NCI-H2029 treated with DMSO at 0.1 percent for 48 hours (cell line): ENCODE measurements around the gene RDM1.
"Not testable (repeated sequence)": the region's sequence is repeated elsewhere in the genome, so short reads cannot be mapped to it uniquely, and the experiment has no call there.

Experiments used
- DNase-seq: peaks from one replicate; lab custom pipeline; 2025; lab: John Stamatoyannopoulos, UW

RDM1 gene

DNA sequence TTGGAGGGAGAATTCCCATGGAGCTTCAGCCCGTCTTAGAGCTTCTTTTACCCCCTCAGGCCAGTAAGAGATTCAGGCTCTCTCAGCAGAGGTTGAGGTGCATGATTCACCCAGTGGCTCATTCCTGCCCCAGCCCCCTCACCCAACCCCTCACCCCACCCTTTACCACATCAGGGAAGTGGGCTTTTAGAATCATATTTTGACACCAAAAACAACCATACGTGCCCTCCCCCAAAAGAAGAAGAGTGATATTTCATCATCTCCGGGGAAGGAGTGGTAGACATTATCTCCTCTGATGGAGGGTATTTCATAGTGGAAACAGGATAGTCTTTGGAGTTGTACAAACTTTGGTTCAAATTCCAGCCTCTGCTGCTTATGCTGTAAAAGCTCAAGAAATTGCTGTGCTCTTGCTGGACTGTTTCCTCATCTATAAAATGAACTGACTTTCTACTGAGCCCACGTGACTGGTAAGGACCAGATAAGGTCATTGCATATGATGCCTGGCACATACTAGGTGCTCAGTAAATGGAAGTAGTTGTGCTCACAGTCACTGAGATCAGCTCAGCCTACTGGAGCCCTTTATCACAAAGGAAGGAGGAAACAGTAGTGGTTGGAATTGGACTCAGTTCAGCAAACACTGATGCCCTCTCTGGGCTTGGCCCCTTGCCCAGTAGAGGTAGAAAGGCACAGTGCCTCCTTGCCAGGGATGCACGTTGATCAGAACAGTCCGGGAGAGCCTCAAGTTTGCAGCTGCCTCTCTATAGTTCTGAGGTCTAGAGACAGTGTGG lies 32.1 kb downstream of the RDM1 start:
- peak; percentile 77 for DNase-seq

DNA sequence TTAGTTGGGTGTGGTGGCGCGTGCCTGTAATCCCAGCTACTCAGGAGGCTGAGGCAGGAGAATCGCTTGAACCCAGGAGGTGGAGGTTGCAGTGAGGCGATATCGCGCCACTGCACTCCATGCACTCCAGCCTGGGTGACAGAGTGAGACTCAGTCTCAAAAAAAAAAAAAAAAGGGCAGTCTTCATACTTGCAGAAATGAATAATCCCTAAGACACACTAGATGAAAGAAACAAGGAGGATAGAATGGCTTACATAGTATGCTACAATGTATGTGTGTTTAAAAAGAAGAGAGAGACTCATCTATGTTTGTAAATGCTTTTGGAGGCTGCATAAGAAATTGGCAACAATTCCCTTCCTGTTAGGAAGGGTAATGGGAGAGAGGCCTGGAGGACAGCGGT lies 32.8 kb downstream of the RDM1 start:
- not testable (repeated sequence) for DNase-seq

DNA sequence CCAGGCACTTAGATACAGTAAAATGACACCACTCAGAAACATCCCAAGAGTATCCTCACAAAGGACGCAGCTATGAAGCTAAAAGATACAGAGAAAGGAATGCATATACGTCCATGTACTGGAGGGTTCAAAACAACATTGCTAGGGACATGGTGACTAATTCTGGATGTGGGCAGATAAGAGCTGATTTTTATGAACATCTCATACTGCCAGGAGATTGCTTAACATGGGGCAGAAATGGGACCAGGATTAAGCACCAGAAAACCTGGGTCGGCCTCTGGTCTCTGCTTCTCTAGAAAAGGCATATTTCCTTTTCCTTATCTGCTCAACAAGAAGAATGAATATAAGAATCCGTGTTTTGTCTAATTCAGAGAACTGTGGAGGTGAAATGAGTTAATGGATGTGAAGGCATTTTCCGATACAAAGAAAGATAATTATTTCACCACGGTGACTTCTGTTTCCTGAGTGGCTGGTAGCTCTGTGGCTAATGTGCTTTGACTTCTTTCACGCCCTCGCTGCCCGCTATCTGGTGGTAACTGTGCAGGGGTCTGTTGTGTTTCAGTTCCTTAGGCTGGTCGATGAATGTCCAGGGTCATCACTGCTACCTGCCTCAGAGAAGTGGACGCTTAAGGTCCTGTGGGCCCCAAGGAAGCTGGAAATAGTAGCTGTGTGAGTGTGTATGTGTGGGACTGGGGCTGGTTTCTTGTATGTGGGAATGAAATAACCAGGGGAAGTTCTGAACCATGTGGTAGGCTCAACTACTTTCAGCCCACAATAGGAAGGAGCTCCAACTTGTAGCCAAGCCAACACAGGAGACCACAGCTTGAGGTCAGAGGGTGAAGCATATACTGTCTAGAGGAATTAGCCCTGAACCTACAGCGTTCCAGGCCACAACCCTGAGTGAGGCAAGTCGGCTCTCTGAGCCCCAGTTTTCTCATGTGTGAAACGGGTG lies 34.7 kb downstream of the RDM1 start:
- no peak for DNase-seq

DNA sequence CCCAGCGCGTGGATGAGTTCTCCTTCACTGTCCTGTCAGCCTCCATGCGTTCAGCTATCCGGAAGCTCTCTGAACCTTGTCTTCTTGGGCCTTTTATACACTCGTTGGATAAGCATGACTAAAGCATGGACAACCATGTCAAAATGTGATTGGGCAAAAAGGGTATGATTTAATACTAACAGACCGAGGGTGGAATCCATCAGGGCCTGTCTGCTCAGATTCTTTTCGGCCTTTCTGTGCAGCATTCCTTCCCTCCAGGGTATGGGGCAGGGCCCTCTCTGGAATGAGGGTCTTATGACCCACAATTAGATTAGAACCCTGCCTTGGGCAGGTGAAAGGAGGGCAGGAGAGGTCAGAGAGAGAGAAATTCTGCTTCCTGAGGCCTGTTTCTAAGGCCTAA lies 36.4 kb downstream of the RDM1 start:
- DNase-seq = no peak

DNA sequence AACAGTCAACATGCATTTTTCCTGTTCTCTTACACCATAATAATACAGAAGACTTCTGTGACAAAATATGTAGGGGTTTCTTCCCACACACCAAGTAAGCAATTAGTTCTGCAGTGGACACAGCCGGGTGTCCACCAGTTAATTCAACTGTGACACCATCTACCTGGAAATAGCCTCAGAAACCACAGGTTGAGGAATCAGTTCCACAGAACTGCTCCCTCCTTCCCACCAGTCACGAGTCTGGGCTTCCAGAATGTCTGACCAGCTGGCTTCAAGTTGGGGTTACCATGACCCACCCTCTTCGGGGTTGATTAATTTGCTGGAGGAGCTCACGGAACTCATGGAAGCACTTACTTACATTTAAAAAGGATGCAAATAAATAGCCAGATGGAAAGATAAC lies 36.8 kb downstream of the RDM1 start:
- no peak for DNase-seq

DNA sequence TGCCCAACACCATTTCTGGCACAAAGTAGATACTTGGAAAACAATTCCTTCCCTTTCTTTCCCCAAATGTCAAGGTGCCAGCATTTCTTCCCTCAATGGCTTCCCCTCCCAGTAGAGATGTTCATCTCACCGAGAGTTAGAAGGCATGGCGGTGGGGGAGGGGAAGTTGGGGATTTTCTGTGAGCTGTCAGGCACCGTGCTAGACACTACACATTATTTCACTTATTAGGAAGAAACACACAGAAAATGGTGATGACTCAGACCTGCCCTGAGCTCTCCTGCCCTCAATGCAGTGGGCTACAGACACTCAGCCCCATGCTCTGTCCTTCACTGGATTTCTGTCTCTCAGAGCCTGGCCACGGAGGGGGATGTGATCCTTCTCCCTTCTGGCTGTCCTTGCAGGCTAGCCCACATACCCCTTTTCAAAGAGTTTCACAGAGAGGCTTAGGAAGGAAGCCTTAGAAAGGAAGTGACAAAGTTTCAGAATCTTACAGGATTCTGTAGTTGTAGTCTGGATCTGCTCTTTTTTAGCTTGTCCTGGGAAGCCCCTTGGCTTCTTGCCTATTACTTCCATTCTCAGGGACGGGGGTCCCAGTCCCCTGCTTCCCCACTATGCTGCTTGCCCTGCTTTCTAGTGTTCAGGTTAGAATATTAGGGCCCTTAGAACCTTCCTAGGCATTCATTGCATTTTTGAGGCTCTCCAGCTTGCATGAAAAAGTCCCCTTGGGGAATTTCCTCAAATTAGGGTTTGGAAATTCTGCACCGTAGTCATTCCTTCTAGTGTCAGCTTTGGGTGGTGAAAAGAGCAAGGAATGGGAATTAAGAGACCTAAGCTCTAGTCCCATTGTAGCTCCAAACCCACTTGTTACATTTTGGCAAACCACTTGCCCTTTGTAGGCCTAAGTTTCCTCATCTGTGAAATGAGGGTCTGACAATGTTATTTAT lies 38.2 kb downstream of the RDM1 start:
- no peak for DNase-seq

DNA sequence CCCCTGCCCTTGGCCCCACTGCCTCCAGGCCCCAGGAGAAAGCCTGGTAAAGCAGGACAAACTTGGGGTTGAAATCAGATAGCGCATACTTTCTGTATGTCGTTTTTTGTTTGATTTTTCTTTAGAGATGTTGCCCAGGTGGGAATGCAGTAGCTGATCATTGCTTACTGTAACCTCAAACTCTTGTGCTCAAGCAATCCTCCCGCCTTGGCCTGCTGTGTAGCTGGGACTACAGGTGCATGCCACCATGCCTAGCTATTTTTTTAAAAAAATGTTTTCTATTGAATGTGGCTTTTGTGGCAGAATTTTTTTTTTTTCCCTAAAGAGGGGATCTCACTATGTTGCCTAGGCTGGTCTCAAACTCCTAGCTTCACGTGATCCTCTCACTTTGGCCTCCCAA lies 39.3 kb downstream of the RDM1 start:
- DNase-seq = no peak

DNA sequence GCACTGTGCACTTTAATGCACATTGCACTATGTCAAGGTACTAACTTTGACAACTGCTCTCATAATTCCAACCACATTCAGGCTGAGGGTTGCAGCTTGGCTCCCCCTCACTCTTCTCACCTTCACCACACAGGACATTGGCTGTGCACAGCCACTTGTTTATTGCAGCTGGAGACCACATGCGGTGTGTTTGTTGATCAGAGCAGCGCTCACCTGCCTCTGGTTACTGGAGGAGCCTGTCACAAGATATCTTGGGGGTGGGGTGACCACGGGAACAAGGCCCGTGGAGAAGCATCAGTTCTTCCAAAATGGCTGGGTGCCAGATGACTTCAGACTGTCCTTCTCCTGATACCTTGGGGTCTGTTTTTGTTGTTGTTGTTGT lies 39.8 kb downstream of the RDM1 start:
- DNase-seq = peak; percentile 49

DNA sequence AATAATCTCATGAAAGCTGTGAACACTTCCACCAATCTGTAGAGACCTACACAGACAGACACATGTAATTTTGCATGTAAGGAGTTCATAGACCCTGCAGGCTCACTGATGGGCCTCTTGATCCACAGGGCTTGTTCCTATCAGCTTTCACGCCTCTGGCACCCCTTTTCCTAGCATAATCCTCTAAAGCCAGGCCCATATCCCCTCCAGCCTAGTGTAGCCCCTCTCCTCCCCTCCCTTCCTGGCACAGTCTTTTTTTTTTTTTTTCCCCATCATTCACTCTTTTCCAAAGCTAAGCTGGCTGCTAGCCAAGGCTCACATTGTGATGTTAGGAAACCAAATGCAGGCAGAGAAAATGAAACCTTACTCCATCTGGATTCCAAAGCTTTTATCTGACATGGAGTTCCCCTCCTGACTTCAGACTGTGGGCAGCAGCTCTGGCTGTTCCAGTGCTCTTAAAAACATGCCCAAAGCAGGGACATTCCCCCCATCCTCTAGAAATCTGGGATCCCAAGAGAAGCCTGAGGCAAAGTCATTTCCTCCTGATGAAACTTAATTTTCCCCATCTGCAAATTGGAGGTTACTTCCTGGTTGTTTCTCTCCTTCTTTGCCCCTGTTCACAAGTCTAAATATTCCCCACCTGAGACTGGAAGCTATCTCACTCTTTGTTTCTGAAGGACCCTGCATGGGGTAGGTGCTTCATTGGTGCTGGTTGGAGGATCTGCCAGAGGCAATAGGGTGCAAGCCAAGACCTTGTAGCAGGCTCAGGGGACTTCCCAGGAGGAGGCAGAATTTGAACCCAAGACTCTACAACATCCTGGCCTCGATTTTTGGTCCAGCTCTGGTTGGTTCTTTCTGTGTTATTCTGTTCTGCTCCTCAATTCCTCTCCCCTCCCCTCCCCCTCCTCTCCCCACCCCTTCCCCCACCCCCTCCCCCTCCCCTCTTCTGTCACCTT lies 40.5 kb downstream of the RDM1 start:
- DNase-seq = peak; percentile 22

DNA sequence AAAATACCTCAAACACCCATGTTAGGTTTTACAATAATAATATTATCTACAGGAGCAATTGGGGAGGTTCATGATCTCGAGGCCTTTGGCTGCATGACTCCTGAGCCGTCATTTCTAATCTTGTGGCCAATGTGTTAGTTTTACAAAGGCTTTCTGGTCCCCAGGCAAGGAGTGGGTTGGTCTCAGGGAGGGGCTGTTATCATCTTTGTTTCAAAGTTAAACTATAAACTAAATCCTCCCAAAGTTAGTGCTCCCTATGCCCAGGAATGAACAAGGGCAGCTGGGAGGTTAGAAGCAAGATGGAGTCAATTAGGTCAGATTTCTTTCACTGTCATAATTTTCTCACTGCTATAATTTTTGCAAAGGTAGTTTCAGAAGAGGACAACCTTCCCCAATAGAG lies 41.3 kb downstream of the RDM1 start:
- DNase-seq = no peak

DNA sequence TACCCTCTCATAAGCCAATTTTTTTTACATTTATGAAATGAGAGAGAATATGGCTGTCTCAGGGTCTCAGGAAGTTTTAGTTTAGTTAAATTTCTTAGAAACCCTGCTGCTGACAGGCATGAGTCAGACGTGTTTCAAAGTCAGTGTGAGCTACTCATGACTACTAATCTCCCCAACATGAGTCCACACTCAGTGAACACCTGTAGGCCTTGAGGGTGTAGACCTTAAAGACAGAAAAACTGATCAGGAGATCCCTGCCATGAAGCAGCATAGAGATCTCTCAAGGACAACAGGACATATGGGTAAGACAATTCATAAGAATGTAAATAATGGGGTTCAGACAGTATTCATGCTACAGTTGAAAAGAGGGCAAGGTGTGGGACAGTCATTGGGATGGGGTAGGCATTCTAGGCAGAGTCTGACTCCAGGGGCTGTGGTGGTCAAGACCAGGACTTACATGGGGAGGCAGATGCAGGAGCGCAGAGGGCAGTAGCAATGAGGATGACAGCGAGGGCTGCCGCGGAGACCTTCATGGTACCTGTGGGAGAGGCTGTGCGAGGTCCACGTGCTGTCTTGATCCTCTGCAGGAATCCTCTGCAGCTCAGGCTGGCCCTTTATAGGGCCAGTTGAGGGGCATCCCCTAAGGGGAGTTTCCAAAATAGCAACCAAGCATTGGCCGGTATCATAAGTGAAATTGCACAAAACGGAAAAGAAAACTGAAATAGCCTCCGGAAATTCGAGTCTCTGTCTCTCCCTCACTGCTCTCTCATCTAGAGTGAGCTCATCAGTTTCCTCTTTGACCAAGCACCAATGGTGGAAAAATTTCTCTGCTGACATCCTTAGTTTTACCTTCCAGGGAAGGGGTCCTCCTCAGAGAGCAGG lies 50.6 kb downstream of the RDM1 start, which contains the start of gene CCL5:
TSS of gene CCL5 (minus strand) at position 588 of the 882 bp plus-strand sequence.
- no peak for DNase-seq

DNA sequence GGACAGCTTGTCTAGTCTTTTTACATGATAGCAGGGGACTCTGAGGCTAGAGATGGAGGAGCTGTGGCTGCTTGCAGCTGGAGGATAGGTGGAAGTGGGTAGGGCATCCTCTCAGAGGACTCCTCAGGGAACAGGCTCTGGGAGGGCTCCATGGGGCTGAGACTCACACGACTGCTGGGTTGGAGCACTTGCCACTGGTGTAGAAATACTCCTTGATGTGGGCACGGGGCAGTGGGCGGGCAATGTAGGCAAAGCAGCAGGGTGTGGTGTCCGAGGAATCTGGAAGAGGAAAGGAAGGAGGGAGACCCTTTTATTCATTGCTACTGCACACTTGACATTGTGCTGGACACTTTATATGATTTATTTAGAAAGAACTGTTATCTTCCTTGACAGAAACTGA lies 52.2 kb downstream of the RDM1 start:
- DNase-seq = no peak

DNA sequence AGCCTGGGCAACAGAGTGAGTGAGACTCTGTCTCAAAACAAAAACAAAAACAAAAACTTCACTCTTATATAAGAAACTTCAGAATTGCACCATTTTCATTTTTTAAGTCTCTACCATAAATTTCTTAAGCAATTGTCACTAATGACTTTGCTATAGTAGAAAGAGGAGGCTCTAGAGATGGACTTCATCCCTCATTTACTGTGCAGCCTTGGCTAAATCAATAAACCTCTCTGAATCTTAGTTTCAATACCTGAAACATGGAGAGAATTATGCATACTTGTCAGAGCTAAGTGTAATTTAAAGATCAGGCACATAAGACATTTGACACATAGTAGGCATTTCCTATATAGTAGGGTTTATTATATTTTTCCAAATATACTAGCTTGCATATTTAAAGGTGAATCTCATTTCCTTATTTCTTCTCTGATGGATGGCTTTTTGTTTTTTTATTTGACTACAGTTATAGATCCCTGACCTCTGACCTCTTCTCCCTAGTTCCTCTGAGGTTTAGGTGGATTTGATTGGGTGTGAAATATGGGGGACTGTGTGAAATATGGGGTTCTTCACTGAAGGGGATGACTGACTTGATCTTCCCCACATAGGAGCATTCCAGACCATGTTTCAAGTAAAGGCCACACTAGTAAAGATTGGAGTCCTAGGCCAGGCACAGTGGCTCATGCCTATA lies 53.1 kb downstream of the RDM1 start:
- DNase-seq = no peak

DNA sequence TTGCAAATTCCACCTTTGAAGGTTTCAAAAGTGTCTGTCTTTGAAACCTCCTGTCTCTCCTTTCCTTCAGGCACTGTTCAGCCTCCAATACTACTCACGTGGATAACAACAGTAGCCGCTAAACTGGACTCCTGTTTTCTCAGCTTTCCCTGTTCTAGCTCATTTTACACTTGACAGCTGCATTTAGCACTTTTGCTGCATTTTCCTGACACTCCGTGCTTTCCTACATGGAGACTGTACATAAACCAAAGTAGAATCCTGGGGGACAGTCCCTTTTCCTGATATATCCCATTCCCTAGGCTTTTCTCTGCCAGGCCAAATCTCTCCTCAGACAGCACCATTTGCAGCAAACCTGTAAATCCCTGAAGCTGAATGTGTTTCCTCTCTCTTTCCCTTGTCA lies 54.0 kb downstream of the RDM1 start:
- DNase-seq = no peak

DNA sequence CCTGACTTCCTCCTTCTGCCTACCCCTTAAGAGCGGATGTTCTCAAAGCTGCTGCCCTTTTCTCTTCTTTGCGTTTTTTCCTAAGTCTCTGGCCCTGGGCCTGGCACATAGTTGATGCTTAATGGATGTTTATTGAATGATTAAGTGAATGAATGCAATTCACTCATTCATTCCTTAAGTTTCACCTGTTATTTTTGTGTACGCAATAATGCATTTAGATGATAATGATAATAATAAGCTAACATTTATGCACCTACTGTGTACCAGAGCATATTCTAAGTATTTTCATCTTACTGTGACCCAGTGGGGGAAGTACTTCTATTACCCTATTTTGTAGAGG lies 54.8 kb downstream of the RDM1 start:
- no peak for DNase-seq

DNA sequence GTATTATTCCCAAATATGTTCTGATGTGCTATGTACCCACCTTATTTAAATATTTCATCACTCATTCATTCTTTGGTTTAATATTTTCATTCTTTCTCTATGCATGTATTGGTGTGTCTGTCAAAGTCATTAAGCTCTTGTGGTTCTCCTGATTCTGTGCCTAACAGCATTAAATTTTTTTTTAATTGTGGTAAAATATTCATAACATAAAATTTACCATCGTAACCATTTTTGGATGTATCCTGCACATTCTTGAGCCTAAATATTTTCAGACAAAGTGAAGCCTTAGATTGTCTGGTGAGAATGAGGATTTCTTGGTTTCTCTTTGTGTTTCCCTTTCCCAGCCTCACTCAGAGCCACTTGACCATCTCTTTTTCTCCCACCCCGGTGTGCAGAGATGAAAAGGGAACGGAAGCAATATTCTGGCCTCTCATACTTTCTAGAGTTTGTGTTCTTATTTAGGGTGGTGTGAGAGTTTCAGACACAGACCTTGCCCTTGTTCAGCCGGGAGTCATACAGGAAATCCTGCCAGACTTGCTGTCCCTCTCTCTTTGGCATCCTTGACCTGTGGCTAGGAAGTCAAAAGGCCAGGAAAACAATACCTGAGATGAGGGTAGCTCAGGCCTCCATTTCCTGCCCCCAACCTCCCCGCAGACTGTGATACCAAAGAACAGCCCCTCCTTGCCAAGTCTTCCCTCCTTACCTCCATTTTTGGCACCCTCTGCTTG lies 55.3 kb downstream of the RDM1 start:
- DNase-seq = no peak

DNA sequence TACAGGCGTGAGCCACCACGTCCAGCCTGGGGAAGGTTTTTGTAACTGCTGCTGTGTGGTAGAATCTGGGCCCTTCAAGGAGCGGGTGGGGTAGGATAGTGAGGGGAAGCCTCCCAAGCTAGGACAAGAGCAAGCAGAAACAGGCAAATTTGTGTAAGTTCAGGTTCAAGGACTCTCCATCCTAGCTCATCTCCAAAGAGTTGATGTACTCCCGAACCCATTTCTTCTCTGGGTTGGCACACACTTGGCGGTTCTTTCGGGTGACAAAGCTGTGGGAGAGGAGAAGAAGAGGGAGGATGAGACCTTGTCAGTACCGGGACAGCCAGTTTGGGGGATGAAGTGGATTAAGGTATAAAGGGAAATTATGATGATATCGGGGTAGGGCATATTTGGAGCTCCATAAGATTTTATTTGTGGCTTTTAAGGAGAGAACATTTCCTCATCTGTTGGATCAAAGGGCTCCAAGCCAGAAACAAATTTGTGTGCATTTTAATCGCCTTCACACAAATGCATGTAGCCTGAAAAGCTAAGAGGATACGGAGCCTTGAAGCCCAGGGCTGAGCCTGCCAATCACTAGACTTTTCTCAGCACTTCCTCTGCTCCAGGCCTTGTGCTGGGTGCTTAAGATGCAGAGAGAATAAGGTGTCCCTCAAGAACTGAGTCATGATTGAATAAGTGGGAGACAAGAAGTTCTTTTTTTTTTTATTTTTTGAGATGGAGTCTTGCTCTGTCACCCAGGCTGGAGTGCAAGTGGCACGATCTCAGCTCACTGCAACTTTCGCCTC lies 58.2 kb downstream of the RDM1 start:
- DNase-seq = no peak
